Daoy (cell line): ENCODE data around the gene CELA2B. TPM values are rescaled to one million over a fixed set of nuclear protein-coding genes. Genes with fewer than 3 reads are reported as not detected.
A peak's percentile ranks its signal among the peaks of the same experiment; 100 is the strongest.
"Not testable (repeated sequence)": the region's sequence is repeated elsewhere in the genome, so short reads cannot be mapped to it uniquely, and the experiment has no call there.

Source experiments
- DNase-seq: peaks from one replicate; pipeline ENCODE4 v3.0.0-alpha.2; 2015; ENCODE audit warnings: low read depth
- total RNA-seq: library from RNA; depleted of rRNA; stranded (reverse); fragments of >200 nt; shearing (Covaris generic); gene quantifications from 2 replicates; pipeline ENCODE4 v1.2.3, GENCODE V29; 2014

CELA2B gene
- total RNA-seq, 1 experiment from 2014 or later: not detected

GRCh38 chr1:15445390-15446122 is 30.3 kb upstream of the CELA2B start:
- DNase-seq: no peak

GRCh38 chr1:15446212-15446611 is 29.7 kb upstream of the CELA2B start:
- no peak for DNase-seq

- DNase-seq: no peak
These were observed 26.9 kb upstream of the CELA2B start for GRCh38 chr1:15448877-15449462.

- no peak for DNase-seq
These were observed 26.3 kb upstream of the CELA2B start for GRCh38 chr1:15449567-15449966.

GRCh38 chr1:15451014-15451722 is 24.7 kb upstream of the CELA2B start:
- DNase-seq: no peak

GRCh38 chr1:15452216-15452615 is 23.7 kb upstream of the CELA2B start:
- DNase-seq: peak; percentile 20

GRCh38 chr1:15452866-15453571 is 22.9 kb upstream of the CELA2B start:
- DNase-seq: no peak

GRCh38 chr1:15453734-15454133 is 22.2 kb upstream of the CELA2B start:
- DNase-seq: no peak

- peak; percentile 44 for DNase-seq
These were observed 21.6 kb upstream of the CELA2B start for GRCh38 chr1:15454256-15454655.

GRCh38 chr1:15455522-15455921 is 20.4 kb upstream of the CELA2B start:
- no peak for DNase-seq

GRCh38 chr1:15456313-15456954 is 19.5 kb upstream of the CELA2B start, which contains the start of gene CELA2A:
TSS of gene CELA2A (plus strand) at chr1:15456732. CDS start at chr1:15456754, 22 bp downstream.
- no peak for DNase-seq

GRCh38 chr1:15457585-15457984 is 18.3 kb upstream of the CELA2B start:
- DNase-seq: no peak

- DNase-seq: not testable (repeated sequence)
These were observed 17.5 kb upstream of the CELA2B start for GRCh38 chr1:15458388-15458787.

GRCh38 chr1:15459771-15460707 is 15.9 kb upstream of the CELA2B start:
- DNase-seq: peak; percentile 71

GRCh38 chr1:15460708-15461095 is 15.2 kb upstream of the CELA2B start:
- DNase-seq: peak; percentile 16

- not testable (repeated sequence) for DNase-seq
These were observed 12.7 kb upstream of the CELA2B start for GRCh38 chr1:15463064-15463800.

GRCh38 chr1:15463926-15464322 is 12.0 kb upstream of the CELA2B start:
- not testable (repeated sequence) for DNase-seq

GRCh38 chr1:15465674-15466073 is 10.2 kb upstream of the CELA2B start:
- DNase-seq: no peak

GRCh38 chr1:15466955-15467625 is 8.8 kb upstream of the CELA2B start:
- DNase-seq: not testable (repeated sequence)
